Measurements from ENCODE around the gene PARD3B. TPM values are rescaled to one million over a fixed set of nuclear protein-coding genes. Genes with fewer than 3 reads are reported as not detected.

The PARD3B gene
- total RNA-seq, 1 experiment from 2014 or later = 2.0 TPM

DNA sequence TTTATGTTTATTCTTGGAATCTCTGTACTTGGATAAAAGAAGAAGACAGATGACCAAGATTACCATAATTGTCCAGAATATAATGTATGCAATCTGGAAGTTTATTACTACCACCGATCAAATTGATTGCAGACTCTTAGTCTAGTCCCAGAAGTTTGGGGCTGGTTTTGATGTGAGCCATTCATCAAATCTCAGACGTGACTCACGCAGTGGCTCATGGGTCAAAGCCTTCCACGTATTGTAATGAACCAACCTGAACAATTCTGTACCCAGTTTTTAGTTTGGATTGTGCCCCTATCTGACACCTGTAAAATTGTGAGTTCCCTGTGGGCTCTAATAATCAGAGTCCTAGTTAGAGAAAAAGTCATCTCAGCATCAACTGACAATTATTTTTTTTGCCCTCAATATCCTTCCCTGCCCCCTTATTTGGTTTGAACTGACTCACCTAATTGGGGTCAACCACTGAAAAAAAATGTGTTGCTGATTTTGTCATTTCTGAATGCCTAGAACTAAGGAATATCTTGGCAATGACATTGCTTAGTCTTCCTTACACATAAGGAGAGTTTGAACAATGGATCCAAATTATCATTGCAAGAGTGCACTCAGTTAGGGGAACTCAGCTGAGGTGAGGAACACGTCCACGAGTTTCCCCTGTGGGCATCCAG, 917.5 kb downstream of the PARD3B start:
- no peak for ATAC-seq
- Histone ChIP-seq H2AFZ (ENCODE audit: low read depth, low read length, poor library complexity, severe bottlenecking) (no peak overlapping the region), H3K9me2 (ENCODE audit: insufficient read depth) (no peaks in the 10 kb centered on the region), H3K27me3 (ENCODE audit: insufficient read depth, low read length) (0 out of 2 replicates have a peak, but pooled peaks cover 4% of the 10 kb centered on the region), H3K9ac (ENCODE audit: low read length) (no peak overlapping the region), H4K20me1 (ENCODE audit: insufficient read depth) (no peaks in the 10 kb centered on the region), H3K27ac (ENCODE audit: low read depth, low read length) (no peak overlapping the region), H3K4me1 (ENCODE audit: control insufficient read depth in 1 of 2, insufficient read depth in 2 of 2, low read length in 2 of 2) (no peaks in the 10 kb centered on the region), H3K9me3 (ENCODE audit: control insufficient read depth in 1 of 2, insufficient read depth in 1 of 2, low read depth in 1 of 2, low read length in 2 of 2) (no peaks in the 10 kb centered on the region), H3K79me2 (ENCODE audit: insufficient read depth, low read length) (no peaks in the 10 kb centered on the region), H3K4me3 (replicated peaks in 1 of 2; ENCODE audit: low read depth in 1 of 2, low read length in 2 of 2) (no peak overlapping the region), H3K4me2 (ENCODE audit: low read length) (no peak overlapping the region), H3K36me3 (ENCODE audit: control insufficient read depth in 1 of 2, insufficient read depth in 2 of 2, low read length in 2 of 2) (no peaks in the 10 kb centered on the region)
- intact Hi-C loops (cut with micrococcal nuclease) = no loop called here
- TF ChIP-seq SIN3A (IDR thresholded peaks at IDR 0.05; ENCODE audit: low read depth) = no peak
- TF ChIP-seq ZFX (IDR thresholded peaks at IDR 0.05) = no peak
- TF ChIP-seq JUND (IDR thresholded peaks at IDR 0.05) = no peak
- no peak for TF ChIP-seq EGR1 (IDR thresholded peaks at IDR 0.05; ENCODE audit: low read depth)
- no peak for TF ChIP-seq ZNF274 (IDR thresholded peaks at IDR 0.05; ENCODE audit: low read depth, low read length)
- no peak for TF ChIP-seq POLR2AphosphoS5 (IDR thresholded peaks at IDR 0.05; ENCODE audit: low read depth, low read length)
- no peak for TF ChIP-seq POLR2A (IDR thresholded peaks at IDR 0.05; ENCODE audit: borderline replicate concordance, extremely low read depth, insufficient read depth, insufficient read length)
- TF ChIP-seq, protein P1, sequence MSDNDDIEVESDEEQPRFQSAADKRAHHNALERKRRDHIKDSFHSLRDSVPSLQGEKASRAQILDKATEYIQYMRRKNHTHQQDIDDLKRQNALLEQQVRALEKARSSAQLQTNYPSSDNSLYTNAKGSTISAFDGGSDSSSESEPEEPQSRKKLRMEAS (IDR thresholded peaks at IDR 0.05) = no peak
- TF ChIP-seq EZH2phosphoT487 (IDR thresholded peaks at IDR 0.05; ENCODE audit: borderline replicate concordance) = no peak
- TF ChIP-seq, protein P2, sequence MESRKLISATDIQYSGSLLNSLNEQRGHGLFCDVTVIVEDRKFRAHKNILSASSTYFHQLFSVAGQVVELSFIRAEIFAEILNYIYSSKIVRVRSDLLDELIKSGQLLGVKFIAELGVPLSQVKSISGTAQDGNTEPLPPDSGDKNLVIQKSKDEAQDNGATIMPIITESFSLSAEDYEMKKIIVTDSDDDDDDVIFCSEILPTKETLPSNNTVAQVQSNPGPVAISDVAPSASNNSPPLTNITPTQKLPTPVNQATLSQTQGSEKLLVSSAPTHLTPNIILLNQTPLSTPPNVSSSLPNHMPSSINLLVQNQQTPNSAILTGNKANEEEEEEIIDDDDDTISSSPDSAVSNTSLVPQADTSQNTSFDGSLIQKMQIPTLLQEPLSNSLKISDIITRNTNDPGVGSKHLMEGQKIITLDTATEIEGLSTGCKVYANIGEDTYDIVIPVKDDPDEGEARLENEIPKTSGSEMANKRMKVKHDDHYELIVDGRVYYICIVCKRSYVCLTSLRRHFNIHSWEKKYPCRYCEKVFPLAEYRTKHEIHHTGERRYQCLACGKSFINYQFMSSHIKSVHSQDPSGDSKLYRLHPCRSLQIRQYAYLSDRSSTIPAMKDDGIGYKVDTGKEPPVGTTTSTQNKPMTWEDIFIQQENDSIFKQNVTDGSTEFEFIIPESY (IDR thresholded peaks at IDR 0.05; ENCODE audit: extremely low read depth, insufficient replicate concordance, low read length) = no peak
- TF ChIP-seq SP1 (IDR thresholded peaks at IDR 0.05; ENCODE audit: low read depth) = no peak
- no peak for TF ChIP-seq TCF7L2 (IDR thresholded peaks at IDR 0.05; ENCODE audit: borderline replicate concordance, extremely low read depth, insufficient read depth, insufficient read length)
- TF ChIP-seq CBX3 (IDR thresholded peaks at IDR 0.05; ENCODE audit: low read depth) = no peak
- TF ChIP-seq ELF1 (IDR thresholded peaks at IDR 0.05; ENCODE audit: borderline replicate concordance, low read depth) = no peak
- TF ChIP-seq SRF (IDR thresholded peaks at IDR 0.05; ENCODE audit: low read depth) = no peak
- TF ChIP-seq FOSL1 (IDR thresholded peaks at IDR 0.05; ENCODE audit: low read depth) = no peak
- TF ChIP-seq EZH2 (IDR thresholded peaks at IDR 0.05) = no peak
- no peak for TF ChIP-seq RAD21 (IDR thresholded peaks at IDR 0.05; ENCODE audit: low read depth)
- no TSS peak for BruUV-seq (replicated peaks)
- RAD21 ChIA-PET (ENCODE audit: low non-redundant PET in 1 of 2, low total read pairs in 2 of 2, uncharacterized antibody in 2 of 2, unreplicated experiment in 2 of 2) = no interaction called here
- DNase-seq (ENCODE audit: low read depth, low spot score) = no peak
- CTCF ChIA-PET = no interaction called here
- POLR2A ChIA-PET = no interaction called here
